H1 (cell line): ENCODE data around the gene HGFAC. TPM values are rescaled to one million over a fixed set of nuclear protein-coding genes. Genes with fewer than 3 reads are reported as not detected.
A peak's percentile ranks its signal among the peaks of the same experiment; 100 is the strongest.

Experiments
- ATF3 ChIP-seq: IDR thresholded peaks from 2 replicates; pipeline ENCODE4 v1.6.1; 2011; ENCODE audit warnings: low read depth, mild to moderate bottlenecking, low read length; ENCODE audit not compliant: insufficient read depth
- CBX5 ChIP-seq: fragments of 300-800, 300-1000 bp; sonication (generic); IDR thresholded peaks from 2 replicates; pipeline ENCODE4 v1.7.1; 2016; ENCODE audit warnings: antibody characterized with exemption, low read length, low read depth
- CBX8 ChIP-seq: fragments of 300-800, 300-1000 bp; sonication (generic); IDR thresholded peaks from 2 replicates; pipeline ENCODE4 v1.7.1; 2016; ENCODE audit warnings: low read depth, low read length, borderline replicate concordance
- CTCF ChIP-seq, 3 experiments: IDR thresholded peaks; 1 replicate in 2 of 3; 2 replicates in 1 of 3; pipeline versions ENCODE4 v1.5.1 to v1.6.1; 2011; ENCODE audit warnings: low read length in 3 of 3, mild to moderate bottlenecking in 3 of 3, inconsistent platforms in 2 of 3, low read depth in 1 of 3, moderate library complexity in 1 of 3; ENCODE audit not compliant: insufficient read depth in 1 of 3; ENCODE audit errors: control extremely low read depth in 1 of 3
- EGR1 ChIP-seq: IDR thresholded peaks from 2 replicates; pipeline ENCODE4 v1.6.1; 2011; ENCODE audit warnings: low read depth, low read length, borderline replicate concordance
- HDAC2 ChIP-seq, 2 experiments: fragments of 300-600 bp in 1 of 2; sonication (generic) in 1 of 2; IDR thresholded peaks; 2 replicates each; pipeline ENCODE4 v1.6.1; 2011 to 2012; ENCODE audit warnings: low read depth in 2 of 2, low read length in 2 of 2, mild to moderate bottlenecking in 2 of 2, moderate library complexity in 2 of 2, borderline replicate concordance in 1 of 2, inconsistent platforms in 1 of 2
- JUN ChIP-seq: IDR thresholded peaks from 2 replicates; pipeline ENCODE4 v1.6.1; 2011; ENCODE audit warnings: low read depth, mild to moderate bottlenecking, improper control_type of control experiment, low read length
- KDM4A ChIP-seq: IDR thresholded peaks from one replicate; pipeline ENCODE4 v1.7.1; 2012; ENCODE audit warnings: low read depth, mild to moderate bottlenecking, moderate library complexity, low read length, inconsistent platforms; ENCODE audit not compliant: severe bottlenecking
- MAX ChIP-seq: IDR thresholded peaks from 2 replicates; pipeline ENCODE4 v1.6.1; 2012; ENCODE audit warnings: inconsistent platforms
- PHF8 ChIP-seq: fragments of 200-600 bp; sonication (generic); conservative IDR thresholded peaks from 2 replicates; pipeline ENCODE4 v1.7.1; 2012; ENCODE audit warnings: low read depth, mild to moderate bottlenecking, inconsistent platforms, low read length, moderate library complexity
- RAD21 ChIP-seq, 2 experiments: IDR thresholded peaks in 1 of 2; conservative IDR thresholded peaks in 1 of 2; 2 replicates each; pipeline ENCODE4 v1.6.1; 2011; ENCODE audit warnings: low read depth in 2 of 2, low read length in 2 of 2, improper control_type of control experiment in 1 of 2, inconsistent platforms in 1 of 2, mild to moderate bottlenecking in 1 of 2, moderate library complexity in 1 of 2
- RNF2 ChIP-seq: fragments of 200-900, 300-1000 bp; sonication (generic); IDR thresholded peaks from 2 replicates; pipeline ENCODE4 v1.7.1; 2016; ENCODE audit warnings: borderline replicate concordance, low read depth, mild to moderate bottlenecking, antibody characterized with exemption, low read length; ENCODE audit not compliant: poor library complexity, severe bottlenecking; ENCODE audit errors: missing control alignments
- SIN3A ChIP-seq, 2 experiments: IDR thresholded peaks in 1 of 2; conservative IDR thresholded peaks in 1 of 2; 2 replicates each; pipeline ENCODE4 v1.6.1; 2011 to 2012; ENCODE audit warnings: low read length in 2 of 2, improper control_type of control experiment in 1 of 2, low read depth in 1 of 2, mild to moderate bottlenecking in 1 of 2
- SP1 ChIP-seq: IDR thresholded peaks from 2 replicates; pipeline ENCODE4 v1.6.1; 2011; ENCODE audit warnings: low read depth, low read length
- SUZ12 ChIP-seq: fragments of 200-600 bp; sonication (generic); IDR thresholded peaks from 2 replicates; pipeline ENCODE4 v1.6.1; 2012; ENCODE audit warnings: mild to moderate bottlenecking, inconsistent platforms, low read length, moderate library complexity, mixed read lengths
- ZNF274 ChIP-seq: IDR thresholded peaks from 2 replicates; pipeline ENCODE4 v1.7.0; 2012; ENCODE audit warnings: low read length, borderline replicate concordance; ENCODE audit errors: extremely low read depth
- polyA plus RNA-seq, 7 experiments: library from polyadenylated mRNA; depleted of rRNA in 3 of 7; stranded (reverse) in 5 of 7; unstranded in 2 of 7; fragments of >200 nt in 5 of 7; fragments of 200-250 nt in 2 of 7; gene quantifications; 1 replicate in 5 of 7; 2 replicates in 1 of 7; 4 replicates in 1 of 7; pipeline versions ENCODE4 v1.2.1 to v1.2.3, GENCODE V29; 2011 to 2013; ENCODE audit warnings: missing spikeins in 2 of 7, mixed read lengths in 2 of 7
- total RNA-seq: library from RNA; stranded (reverse); fragmentation: NEBNext Ultra II Directional; extraction: Animal tissue kit (Norgen Biotek cat#: 25700); gene quantifications from 2 replicates; pipeline ENCODE4 v1.2.1, GENCODE V29; 2021

The HGFAC gene
- total and polyA plus RNA-seq, 2 of the 8 experiments (the other 6 are each of a cell fraction or from before 2014, with no cell fraction given) = 0.14 to 0.15 TPM

DNA sequence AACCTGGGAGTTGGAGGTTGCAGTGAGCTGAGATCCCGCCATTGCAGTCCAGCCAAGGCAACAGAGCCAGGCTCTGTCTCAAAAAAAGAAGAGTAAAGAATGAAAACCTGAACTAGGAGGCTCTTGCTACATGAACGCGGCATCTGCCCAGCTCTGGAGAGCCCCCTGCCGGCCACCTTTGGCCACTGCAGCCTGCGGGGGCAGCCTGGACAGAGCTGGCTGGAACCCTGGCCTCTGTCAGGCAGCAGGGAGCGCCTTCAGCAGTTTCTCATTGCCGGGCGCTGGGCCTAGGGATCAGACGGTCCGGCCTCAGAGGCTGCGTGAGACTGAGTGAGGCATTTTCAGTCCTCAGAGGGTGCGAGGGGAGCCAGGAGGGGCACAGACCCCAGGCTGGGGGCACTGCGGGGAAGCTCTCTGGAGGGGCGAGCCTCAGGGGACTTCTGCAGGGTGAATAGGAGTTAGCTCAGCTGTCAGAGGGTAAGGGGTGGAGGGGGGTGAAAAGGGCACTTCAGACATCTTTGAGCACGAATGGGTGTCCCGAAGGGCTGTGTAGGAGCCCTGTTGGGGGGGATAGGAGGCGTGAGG is 38.9 kb downstream of the HGFAC start (continued):
- peak; percentile 21; the same call in 1 of the 2 replicates for TF ChIP-seq MAX
- TF ChIP-seq CTCF (IDR thresholded peaks at IDR 0.05; ENCODE audit: control extremely low read depth in 1 of 3, insufficient read depth in 1 of 3, low read depth in 1 of 3, low read length in 3 of 3) = peak in 2 of 3 experiments; percentile 97 to 98; a peak in 3 of 4 replicates
- no peak for TF ChIP-seq CBX8
- TF ChIP-seq ATF3 = 0 out of 2 replicates have a peak, but pooled peaks have one; percentile 9
- TF ChIP-seq SP1 = no peak
- TF ChIP-seq PHF8 = no peak
- TF ChIP-seq CBX5 = no peak
- TF ChIP-seq ZNF274 = no peak
- TF ChIP-seq RNF2 = no peak
- 0 out of 4 replicates have a peak, but pooled peaks of 1 of the 2 experiments have one; percentile 27 for TF ChIP-seq HDAC2 (IDR thresholded peaks at IDR 0.05; ENCODE audit: borderline replicate concordance in 1 of 2, low read depth in 2 of 2, low read length in 2 of 2)
- no peak for TF ChIP-seq SUZ12
- 0 out of 2 replicates have a peak, but pooled peaks have one; percentile 37 for TF ChIP-seq JUN
- no peak for TF ChIP-seq EGR1
- no peak for TF ChIP-seq KDM4A
- peak; percentile 78 to 88 for TF ChIP-seq RAD21 (IDR thresholded peaks at IDR 0.05 in 1 of 2, conservative IDR thresholded peaks at IDR 0.05 in 1 of 2; ENCODE audit: low read depth in 2 of 2, low read length in 2 of 2)
- 0 out of 4 replicates have a peak, but pooled peaks of 1 of the 2 experiments have one; percentile 27 for TF ChIP-seq SIN3A (conservative IDR thresholded peaks at IDR 0.05 in 1 of 2, IDR thresholded peaks at IDR 0.05 in 1 of 2; ENCODE audit: low read depth in 1 of 2, low read length in 2 of 2)
